ENCODE results near the gene MYCL. TPM values are rescaled to one million over a fixed set of nuclear protein-coding genes. Genes with fewer than 3 reads are reported as not detected.

Gene MYCL
- total and polyA plus RNA-seq, 2 of the 4 experiments (the other 2 are of a cell fraction): 0.72 to 0.87 TPM

DNA sequence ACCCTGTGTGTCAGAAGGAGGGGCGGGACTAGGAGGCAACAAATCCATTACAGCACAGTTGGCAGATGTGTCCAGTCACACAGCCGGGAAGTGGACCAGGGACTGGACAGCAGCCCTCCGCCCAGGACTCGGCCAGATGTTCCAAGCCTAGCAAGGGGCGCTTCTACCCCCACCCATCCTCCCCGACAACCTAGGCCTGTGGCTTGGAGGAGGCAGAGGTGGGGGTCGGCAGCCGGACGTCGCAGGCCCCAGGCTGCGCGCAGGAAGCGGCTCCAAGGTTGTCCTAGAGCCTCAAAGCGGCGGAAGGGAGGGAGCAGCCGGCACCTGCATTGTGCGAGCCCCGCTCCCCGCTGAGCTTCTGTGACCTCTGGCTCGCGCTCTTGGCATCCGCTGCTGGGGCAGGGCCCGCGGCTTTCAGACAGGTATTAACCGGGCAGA is 20.6 kb upstream of the MYCL start:
- H4K20me1 ChIP-seq (ENCODE audit: insufficient read depth, low read length): no peaks in the 10 kb centered on the region
- no peak overlapping the region for H2BK120ac ChIP-seq (ENCODE audit: low read depth, low read length)
- DNase-seq (no peak), ATAC-seq (ENCODE audit: low read depth) (no peak)
- no peak overlapping the region for H2BK20ac ChIP-seq (ENCODE audit: low read depth, low read length)
- no peak overlapping the region for H2AK5ac ChIP-seq (ENCODE audit: low read depth, low read length)
- dilution Hi-C loops (cut with HindIII; ENCODE audit: low sequenced_read_pairs, unreplicated experiment) (no loop called here), intact Hi-C loops (cut with micrococcal nuclease) (no loop called here), in situ Hi-C loops (cut with MboI; ENCODE audit: low sequenced_read_pairs) (loop anchor here (5.0 kb wide), 1 partner anchor 50 kb away; no protein-coding TSS in a partner anchor)
- no peak overlapping the region for H3K18ac ChIP-seq (ENCODE audit: low read depth, low read length)
- H4K91ac ChIP-seq (ENCODE audit: insufficient read depth, low read depth, low read length): no peak overlapping the region
- H2AK9ac ChIP-seq (replicated peaks; ENCODE audit: low read depth, low read length, poor library complexity): peak overlapping the region; percentile 65
- no peaks in the 10 kb centered on the region for H3K36me3 ChIP-seq (ENCODE audit: control insufficient read depth, insufficient read depth, low read length)
- 10% methylated on average over 10 of the region's 25 CpGs; no CpG with 5 or more reads in 1 of the 2 experiments for WGBS, 2 experiments (ENCODE audit: extremely low coverage in 2 of 2, insufficient read length in 1 of 2)
- H3K9me3 ChIP-seq (ENCODE audit: control insufficient read depth, insufficient read depth, low read length): no peaks in the 10 kb centered on the region
- TF ChIP-seq MXI1 (IDR thresholded peaks at IDR 0.05; ENCODE audit: borderline replicate concordance, low read depth, low read length) (no peak), RFX5 (IDR thresholded peaks at IDR 0.05; ENCODE audit: low read depth, low read length) (no peak), MAZ (IDR thresholded peaks at IDR 0.05; ENCODE audit: borderline replicate concordance, low read depth, low read length) (no peak), MAFK (IDR thresholded peaks at IDR 0.05; ENCODE audit: low read depth, low read length) (no peak), CHD1 (IDR thresholded peaks at IDR 0.05; ENCODE audit: low read depth, low read length) (no peak), BHLHE40 (IDR thresholded peaks at IDR 0.05; ENCODE audit: low read depth, low read length) (no peak), NFE2L2 (IDR thresholded peaks at IDR 0.05; ENCODE audit: low read depth, low read length) (no peak), ELK1 (IDR thresholded peaks at IDR 0.05; ENCODE audit: borderline replicate concordance, low read depth, low read length) (no peak), SMC3 (IDR thresholded peaks at IDR 0.05; ENCODE audit: low read depth, low read length) (no peak), RAD21 (IDR thresholded peaks at IDR 0.05; ENCODE audit: low read length) (no peak)
- TF ChIP-seq, protein P1, sequence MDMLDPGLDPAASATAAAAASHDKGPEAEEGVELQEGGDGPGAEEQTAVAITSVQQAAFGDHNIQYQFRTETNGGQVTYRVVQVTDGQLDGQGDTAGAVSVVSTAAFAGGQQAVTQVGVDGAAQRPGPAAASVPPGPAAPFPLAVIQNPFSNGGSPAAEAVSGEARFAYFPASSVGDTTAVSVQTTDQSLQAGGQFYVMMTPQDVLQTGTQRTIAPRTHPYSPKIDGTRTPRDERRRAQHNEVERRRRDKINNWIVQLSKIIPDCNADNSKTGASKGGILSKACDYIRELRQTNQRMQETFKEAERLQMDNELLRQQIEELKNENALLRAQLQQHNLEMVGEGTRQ (IDR thresholded peaks at IDR 0.05; ENCODE audit: low read depth, low read length): no peak
- TF ChIP-seq, protein P2, sequence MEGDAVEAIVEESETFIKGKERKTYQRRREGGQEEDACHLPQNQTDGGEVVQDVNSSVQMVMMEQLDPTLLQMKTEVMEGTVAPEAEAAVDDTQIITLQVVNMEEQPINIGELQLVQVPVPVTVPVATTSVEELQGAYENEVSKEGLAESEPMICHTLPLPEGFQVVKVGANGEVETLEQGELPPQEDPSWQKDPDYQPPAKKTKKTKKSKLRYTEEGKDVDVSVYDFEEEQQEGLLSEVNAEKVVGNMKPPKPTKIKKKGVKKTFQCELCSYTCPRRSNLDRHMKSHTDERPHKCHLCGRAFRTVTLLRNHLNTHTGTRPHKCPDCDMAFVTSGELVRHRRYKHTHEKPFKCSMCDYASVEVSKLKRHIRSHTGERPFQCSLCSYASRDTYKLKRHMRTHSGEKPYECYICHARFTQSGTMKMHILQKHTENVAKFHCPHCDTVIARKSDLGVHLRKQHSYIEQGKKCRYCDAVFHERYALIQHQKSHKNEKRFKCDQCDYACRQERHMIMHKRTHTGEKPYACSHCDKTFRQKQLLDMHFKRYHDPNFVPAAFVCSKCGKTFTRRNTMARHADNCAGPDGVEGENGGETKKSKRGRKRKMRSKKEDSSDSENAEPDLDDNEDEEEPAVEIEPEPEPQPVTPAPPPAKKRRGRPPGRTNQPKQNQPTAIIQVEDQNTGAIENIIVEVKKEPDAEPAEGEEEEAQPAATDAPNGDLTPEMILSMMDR (conservative IDR thresholded peaks at IDR 0.05; ENCODE audit: low read depth, low read length): no peak
- peak overlapping the region; percentile 80 for H2AFZ ChIP-seq (replicated peaks; ENCODE audit: low read length, poor library complexity)
- no peak overlapping the region for H3K23ac ChIP-seq (ENCODE audit: low read depth, low read length)
- CTCF ChIA-PET: no interaction called here
- H3K4me3 ChIP-seq (ENCODE audit: insufficient read depth, low read depth, low read length): no peak overlapping the region
- no peak overlapping the region for H4K5ac ChIP-seq (ENCODE audit: low read depth, low read length)
- POLR2A ChIA-PET (ENCODE audit: unreplicated experiment): no interaction called here
- no peak overlapping the region for H3K56ac ChIP-seq (ENCODE audit: extremely low read depth, insufficient read depth, low read length)
- H3K14ac ChIP-seq (replicated peaks; ENCODE audit: low read depth, low read length): no peak overlapping the region
- no peak overlapping the region for H2BK15ac ChIP-seq (ENCODE audit: low read depth, low read length)
- H3K79me1 ChIP-seq (ENCODE audit: low read depth in 1 of 2, low read length in 2 of 2): no peaks in the 10 kb centered on the region
- no peak overlapping the region for H3K4ac ChIP-seq (ENCODE audit: low read depth, low read length)
- no peak overlapping the region for H4K8ac ChIP-seq (ENCODE audit: low read depth in 2 of 2, low read length in 2 of 2)
- BruUV-seq (replicated peaks): no TSS peak
- peaks cover 4% of the 10 kb centered on the region; the same call in 1 of the 2 replicates for H3K9me1 ChIP-seq (ENCODE audit: insufficient read depth, low read length)
- no peak overlapping the region for H2BK5ac ChIP-seq (ENCODE audit: low read depth, low read length, poor library complexity, severe bottlenecking)
- peaks cover 15% of the 10 kb centered on the region for H3K27me3 ChIP-seq (ENCODE audit: control insufficient read depth, insufficient read depth, low read length)
- H3K27ac ChIP-seq (ENCODE audit: insufficient read depth, low read length): no peak overlapping the region
- H3K4me1 ChIP-seq (ENCODE audit: control insufficient read depth, insufficient read depth, low read length): peaks cover 3% of the 10 kb centered on the region; the same call in 1 of the 2 replicates
- H3K9ac ChIP-seq (ENCODE audit: low read depth, low read length): no peak overlapping the region
- no peak overlapping the region for H3K4me2 ChIP-seq (ENCODE audit: low read depth, low read length)

All from IMR-90 (cell line).